Measurements from ENCODE around the gene C2CD5. TPM values are rescaled to one million over a fixed set of nuclear protein-coding genes. Genes with fewer than 3 reads are reported as not detected.

Gene C2CD5
- total and polyA plus RNA-seq, 2 donors from 2014 or later = 19.4 to 48.4 TPM

DNA sequence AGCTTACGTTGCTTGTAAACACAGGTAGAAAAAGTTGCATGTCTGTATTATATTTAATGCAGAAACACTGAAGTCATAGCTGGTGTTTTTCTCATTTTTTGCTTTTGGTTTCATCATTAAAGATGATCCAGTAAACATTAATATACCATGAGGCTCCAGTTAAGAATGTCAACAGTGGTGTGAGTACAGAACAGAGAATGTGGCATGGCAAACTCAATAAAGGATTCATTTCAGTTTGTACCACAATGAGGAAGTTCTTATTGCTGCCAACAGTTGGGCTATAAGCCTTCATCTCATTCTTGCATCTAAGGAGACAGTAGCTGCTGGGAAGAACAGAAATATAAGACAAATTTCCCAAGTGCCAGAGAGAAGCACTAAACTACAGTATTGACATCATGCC is 137.7 kb downstream of the C2CD5 start:
- TF ChIP-seq, protein P1, sequence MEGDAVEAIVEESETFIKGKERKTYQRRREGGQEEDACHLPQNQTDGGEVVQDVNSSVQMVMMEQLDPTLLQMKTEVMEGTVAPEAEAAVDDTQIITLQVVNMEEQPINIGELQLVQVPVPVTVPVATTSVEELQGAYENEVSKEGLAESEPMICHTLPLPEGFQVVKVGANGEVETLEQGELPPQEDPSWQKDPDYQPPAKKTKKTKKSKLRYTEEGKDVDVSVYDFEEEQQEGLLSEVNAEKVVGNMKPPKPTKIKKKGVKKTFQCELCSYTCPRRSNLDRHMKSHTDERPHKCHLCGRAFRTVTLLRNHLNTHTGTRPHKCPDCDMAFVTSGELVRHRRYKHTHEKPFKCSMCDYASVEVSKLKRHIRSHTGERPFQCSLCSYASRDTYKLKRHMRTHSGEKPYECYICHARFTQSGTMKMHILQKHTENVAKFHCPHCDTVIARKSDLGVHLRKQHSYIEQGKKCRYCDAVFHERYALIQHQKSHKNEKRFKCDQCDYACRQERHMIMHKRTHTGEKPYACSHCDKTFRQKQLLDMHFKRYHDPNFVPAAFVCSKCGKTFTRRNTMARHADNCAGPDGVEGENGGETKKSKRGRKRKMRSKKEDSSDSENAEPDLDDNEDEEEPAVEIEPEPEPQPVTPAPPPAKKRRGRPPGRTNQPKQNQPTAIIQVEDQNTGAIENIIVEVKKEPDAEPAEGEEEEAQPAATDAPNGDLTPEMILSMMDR (IDR thresholded peaks at IDR 0.05; ENCODE audit: borderline replicate concordance, extremely low read depth, insufficient read depth) = no peak
- H3K27ac ChIP-seq (ENCODE audit: low read depth in 2 of 2, low read length in 2 of 2) = no peak overlapping the region
- DNase-seq (no peak), FAIRE-seq (no peak)
- no peak overlapping the region for H3K4me3 ChIP-seq (ENCODE audit: low read length in 3 of 3)
- peaks cover 0 to 7% (median 0%) of the 10 kb centered on the region in 3 donors for H3K4me1 ChIP-seq (ENCODE audit: control insufficient read depth in 2 of 3, insufficient read depth in 2 of 3, low read depth in 1 of 3, low read length in 3 of 3)
- H3K9me3 ChIP-seq (ENCODE audit: control insufficient read depth in 2 of 3, insufficient read depth in 1 of 3, low read length in 3 of 3) = no peaks in the 10 kb centered on the region
- no peaks in the 10 kb centered on the region for H3K27me3 ChIP-seq (ENCODE audit: control insufficient read depth, insufficient read depth, low read length)
- H3K36me3 ChIP-seq (ENCODE audit: control insufficient read depth in 2 of 3, insufficient read depth in 3 of 3, low read length in 3 of 3) = no peaks in the 10 kb centered on the region
- intact Hi-C loops (cut with DNase I) = no loop called here
- H3K9ac ChIP-seq (ENCODE audit: low read length in 3 of 3) = no peak overlapping the region

DNA sequence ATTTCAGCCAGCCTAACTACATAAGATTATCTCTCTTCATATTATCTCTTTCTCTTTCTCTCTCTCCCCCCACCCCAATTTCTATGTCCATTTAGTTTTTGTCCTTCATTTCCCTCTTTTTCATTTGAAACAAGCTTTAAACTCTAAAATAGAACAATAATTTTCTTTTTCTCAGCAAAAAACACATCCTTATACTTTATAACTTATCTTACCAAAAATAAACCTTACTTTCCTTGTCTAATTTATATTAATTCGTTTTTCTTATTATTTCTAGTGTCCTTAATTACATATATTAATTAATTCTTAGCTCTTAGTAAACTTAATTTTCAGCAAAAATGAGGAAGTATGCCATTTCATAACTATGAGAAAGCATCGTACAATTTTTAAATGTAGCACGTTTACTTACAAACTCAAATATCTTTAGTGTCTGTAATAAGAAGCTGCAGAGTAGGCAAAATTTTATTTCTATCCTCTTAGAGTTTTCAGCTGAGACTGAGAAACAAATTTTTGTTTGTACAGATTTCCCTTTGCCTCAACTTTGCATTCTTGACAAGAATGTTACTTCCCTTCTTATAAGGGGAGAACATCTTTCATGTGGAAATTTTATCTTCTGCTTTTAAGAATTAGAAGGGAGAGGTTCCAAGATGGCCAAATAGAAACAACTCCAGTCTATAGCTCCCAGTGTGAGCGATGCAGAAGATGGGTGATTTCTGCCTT is 144.7 kb downstream of the C2CD5 start:
- Histone ChIP-seq H3K4me1 (ENCODE audit: control insufficient read depth in 2 of 3, insufficient read depth in 2 of 3, low read depth in 1 of 3, low read length in 3 of 3) (no peaks in the 10 kb centered on the region), H3K9ac (ENCODE audit: low read length in 3 of 3) (no peak overlapping the region), H3K27me3 (ENCODE audit: control insufficient read depth, insufficient read depth, low read length) (no peaks in the 10 kb centered on the region), H3K9me3 (ENCODE audit: control insufficient read depth in 2 of 3, insufficient read depth in 1 of 3, low read length in 3 of 3) (no peaks in the 10 kb centered on the region), H3K27ac (ENCODE audit: low read depth in 2 of 2, low read length in 2 of 2) (no peak overlapping the region), H3K4me3 (ENCODE audit: low read length in 3 of 3) (no peak overlapping the region), H3K36me3 (ENCODE audit: control insufficient read depth in 2 of 3, insufficient read depth in 3 of 3, low read length in 3 of 3) (no peaks in the 10 kb centered on the region)
- no peak for FAIRE-seq
- DNase-seq = no peak
- intact Hi-C loops (cut with DNase I) = no loop called here
- TF ChIP-seq, protein P1 (IDR thresholded peaks at IDR 0.05; ENCODE audit: borderline replicate concordance, extremely low read depth, insufficient read depth) = no peak

Other genes starting within 250 kb of the C2CD5 start
- 4.7 TPM for gene ST8SIA1, start 209.8 kb downstream of the C2CD5 start, total RNA-seq
- 2.8 TPM for gene ST8SIA1, start 209.8 kb downstream of the C2CD5 start, polyA plus RNA-seq (ENCODE audit: insufficient read depth, low read depth, low replicate concordance)
- 83.4 TPM for gene ETNK1, start 80.6 kb upstream of the C2CD5 start, total RNA-seq
- 12.7 TPM for gene ETNK1, start 80.6 kb upstream of the C2CD5 start, polyA plus RNA-seq (ENCODE audit: insufficient read depth, low read depth, low replicate concordance)

Measured in kidney (tissue), 14 donors.